ENCODE data around the gene AATK. TPM values are rescaled to one million over a fixed set of nuclear protein-coding genes. Genes with fewer than 3 reads are reported as not detected.

Gene AATK
- total and polyA plus RNA-seq, 2 of the 13 experiments (the other 11 are each of a cell fraction or from before 2014, with no cell fraction given) = 2.9 to 8.4 TPM

DNA sequence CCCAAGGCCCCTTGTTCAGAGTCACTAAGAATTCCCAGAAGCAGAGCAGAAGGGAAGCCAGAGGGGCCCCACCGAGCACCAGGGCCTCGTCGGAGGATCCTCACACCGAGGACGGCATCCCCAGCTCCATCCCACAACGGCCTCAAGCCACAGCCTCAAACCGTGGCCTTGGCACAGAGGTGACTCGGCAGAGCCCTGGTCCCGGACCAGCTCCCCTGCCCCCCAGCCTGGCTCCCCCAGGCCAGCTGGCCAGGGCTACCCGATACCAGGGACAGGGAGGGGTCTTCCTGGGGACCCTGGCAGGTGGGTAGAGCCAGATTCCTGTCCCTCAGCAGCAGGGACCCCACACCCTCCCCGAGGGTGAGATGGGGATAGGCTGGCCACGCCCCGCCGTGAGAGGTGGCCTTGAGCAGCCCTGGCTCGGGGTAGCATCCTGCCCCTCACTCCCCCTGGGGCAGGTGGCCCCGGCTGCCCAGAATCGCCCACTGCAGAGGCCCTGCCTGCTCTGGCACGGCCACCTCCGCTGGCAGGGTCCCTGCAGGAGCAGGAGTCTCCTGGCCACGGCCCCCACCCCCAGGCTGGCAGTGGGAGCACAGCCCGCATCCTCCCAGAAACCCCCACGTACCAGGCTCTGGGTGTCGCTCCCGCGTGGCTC lies 6.3 kb downstream of the AATK start:
- Histone ChIP-seq H3K27me3 (ENCODE audit: control insufficient read depth in 1 of 2, insufficient read depth in 2 of 2, low read length in 2 of 2) (no peaks in the 10 kb centered on the region), H3K79me2 (ENCODE audit: insufficient read depth, low read length) (no peaks in the 10 kb centered on the region), H3K27ac (ENCODE audit: extremely low read length, insufficient read depth, low read length) (no peak overlapping the region), H3K9ac (ENCODE audit: insufficient read depth, low read depth, low read length) (no peak overlapping the region), H4K20me1 (ENCODE audit: insufficient read depth, low read length) (no peaks in the 10 kb centered on the region), H3K4me3 (replicated peaks in 1 of 3; ENCODE audit: insufficient read depth in 1 of 3, low read depth in 2 of 3, low read length in 3 of 3) (no peak overlapping the region), H3K4me1 (ENCODE audit: insufficient read depth, low read length) (peaks cover 17% of the 10 kb centered on the region), H3K36me3 (replicated peaks in 1 of 2; ENCODE audit: control insufficient read depth in 1 of 2, insufficient read depth in 2 of 2, low read length in 2 of 2) (no peaks in the 10 kb centered on the region), H2AFZ (ENCODE audit: low read length) (no peak overlapping the region), H3K9me3 (ENCODE audit: low read length) (no peaks in the 10 kb centered on the region), H3K4me2 (ENCODE audit: low read depth, low read length) (no peak overlapping the region)
- DNase-seq (ENCODE audit: low spot score) (no peak), FAIRE-seq (no peak), ATAC-seq (no peak)
- TF ChIP-seq ZNF879 (CRISPR knock-in tag; IDR thresholded peaks at IDR 0.05) = no peak
- TF ChIP-seq, protein P1, sequence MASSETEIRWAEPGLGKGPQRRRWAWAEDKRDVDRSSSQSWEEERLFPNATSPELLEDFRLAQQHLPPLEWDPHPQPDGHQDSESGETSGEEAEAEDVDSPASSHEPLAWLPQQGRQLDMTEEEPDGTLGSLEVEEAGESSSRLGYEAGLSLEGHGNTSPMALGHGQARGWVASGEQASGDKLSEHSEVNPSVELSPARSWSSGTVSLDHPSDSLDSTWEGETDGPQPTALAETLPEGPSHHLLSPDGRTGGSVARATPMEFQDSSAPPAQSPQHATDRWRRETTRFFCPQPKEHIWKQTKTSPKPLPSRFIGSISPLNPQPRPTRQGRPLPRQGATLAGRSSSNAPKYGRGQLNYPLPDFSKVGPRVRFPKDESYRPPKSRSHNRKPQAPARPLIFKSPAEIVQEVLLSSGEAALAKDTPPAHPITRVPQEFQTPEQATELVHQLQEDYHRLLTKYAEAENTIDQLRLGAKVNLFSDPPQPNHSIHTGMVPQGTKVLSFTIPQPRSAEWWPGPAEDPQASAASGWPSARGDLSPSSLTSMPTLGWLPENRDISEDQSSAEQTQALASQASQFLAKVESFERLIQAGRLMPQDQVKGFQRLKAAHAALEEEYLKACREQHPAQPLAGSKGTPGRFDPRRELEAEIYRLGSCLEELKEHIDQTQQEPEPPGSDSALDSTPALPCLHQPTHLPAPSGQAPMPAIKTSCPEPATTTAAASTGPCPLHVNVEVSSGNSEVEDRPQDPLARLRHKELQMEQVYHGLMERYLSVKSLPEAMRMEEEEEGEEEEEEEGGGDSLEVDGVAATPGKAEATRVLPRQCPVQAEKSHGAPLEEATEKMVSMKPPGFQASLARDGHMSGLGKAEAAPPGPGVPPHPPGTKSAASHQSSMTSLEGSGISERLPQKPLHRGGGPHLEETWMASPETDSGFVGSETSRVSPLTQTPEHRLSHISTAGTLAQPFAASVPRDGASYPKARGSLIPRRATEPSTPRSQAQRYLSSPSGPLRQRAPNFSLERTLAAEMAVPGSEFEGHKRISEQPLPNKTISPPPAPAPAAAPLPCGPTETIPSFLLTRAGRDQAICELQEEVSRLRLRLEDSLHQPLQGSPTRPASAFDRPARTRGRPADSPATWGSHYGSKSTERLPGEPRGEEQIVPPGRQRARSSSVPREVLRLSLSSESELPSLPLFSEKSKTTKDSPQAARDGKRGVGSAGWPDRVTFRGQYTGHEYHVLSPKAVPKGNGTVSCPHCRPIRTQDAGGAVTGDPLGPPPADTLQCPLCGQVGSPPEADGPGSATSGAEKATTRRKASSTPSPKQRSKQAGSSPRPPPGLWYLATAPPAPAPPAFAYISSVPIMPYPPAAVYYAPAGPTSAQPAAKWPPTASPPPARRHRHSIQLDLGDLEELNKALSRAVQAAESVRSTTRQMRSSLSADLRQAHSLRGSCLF (CRISPR knock-in tag; IDR thresholded peaks at IDR 0.05; ENCODE audit: borderline replicate concordance) = no peak
- TF ChIP-seq ZNF703 (CRISPR knock-in tag; IDR thresholded peaks at IDR 0.05; ENCODE audit: borderline replicate concordance) = no peak
- TF ChIP-seq ZBTB38 (CRISPR knock-in tag; IDR thresholded peaks at IDR 0.05) = no peak
- TF ChIP-seq ZNF431 (CRISPR knock-in tag; IDR thresholded peaks at IDR 0.05; ENCODE audit: borderline replicate concordance, low read depth) = no peak
- ChIA-PET POLR2A (no interaction called here), CTCF (ENCODE audit: low intra/inter-chr PET ratio, low total read pairs) (no interaction called here)
- in situ Hi-C loops (cut with HindIII; ENCODE audit: extremely low pct_ligation_motif_present, low pct_unique_long_range_greater_than_20kb) = no loop called here
- BruUV-seq (replicated peaks) = no TSS peak
- 87% methylated on average over 11 of the region's 25 CpGs for WGBS (ENCODE audit: low lambda C conversion rate)
- intact Hi-C loops (cut with micrococcal nuclease; ENCODE audit: unreplicated experiment) = no loop called here

Data from HepG2 (cell line).